Activated CD4-positive, alpha-beta T cell treated with anti-CD3 and anti-CD28 coated beads, Interleukin-2, amount 50 U/mL, for 24 hours (primary cell): ENCODE measurements around the gene SERGEF.

Source experiments
- DNase-seq, 2 donors: peaks; one replicate each; pipeline ENCODE4 v3.0.0-alpha.2; 2020; ENCODE audit warnings: low read depth in 1 of 2, low spot score in 1 of 2

The SERGEF gene

GRCh38 chr11:17952487-17952886, 60.4 kb downstream of the SERGEF start:
- DNase-seq: no peak

DNA sequence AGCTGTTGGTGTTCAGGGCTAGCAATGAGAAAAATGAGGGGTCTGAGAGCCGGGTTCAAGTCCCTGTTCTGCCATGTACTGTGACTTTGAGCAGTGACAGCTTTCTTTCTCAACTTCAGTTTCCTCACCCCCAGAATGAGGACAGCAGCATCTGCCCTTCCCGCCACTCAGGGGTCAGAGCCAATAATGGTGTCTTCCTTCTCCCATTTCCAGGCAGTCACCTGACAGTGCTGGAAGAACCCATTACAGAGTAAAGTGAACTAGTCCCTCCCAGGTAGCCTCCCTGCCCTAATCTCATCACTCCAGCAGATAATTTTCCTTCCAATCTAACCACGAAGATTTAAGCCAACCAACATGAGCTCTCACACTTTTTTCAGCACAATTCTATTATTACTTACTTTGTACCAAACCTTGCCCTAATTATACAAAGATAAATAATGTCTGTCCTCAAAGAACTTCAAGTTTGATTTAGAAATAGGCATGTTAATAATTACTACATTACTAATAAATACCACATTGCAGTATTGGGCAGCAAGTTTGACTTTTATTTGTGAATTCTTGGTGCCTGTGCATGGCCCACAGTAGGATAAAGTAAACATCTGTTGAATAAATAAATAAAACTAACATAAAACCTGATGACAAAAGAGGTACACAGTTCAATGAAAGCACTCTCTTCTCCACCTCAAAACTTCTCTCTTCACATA, 61.0 kb downstream of the SERGEF start:
- DNase-seq: no peak

DNA sequence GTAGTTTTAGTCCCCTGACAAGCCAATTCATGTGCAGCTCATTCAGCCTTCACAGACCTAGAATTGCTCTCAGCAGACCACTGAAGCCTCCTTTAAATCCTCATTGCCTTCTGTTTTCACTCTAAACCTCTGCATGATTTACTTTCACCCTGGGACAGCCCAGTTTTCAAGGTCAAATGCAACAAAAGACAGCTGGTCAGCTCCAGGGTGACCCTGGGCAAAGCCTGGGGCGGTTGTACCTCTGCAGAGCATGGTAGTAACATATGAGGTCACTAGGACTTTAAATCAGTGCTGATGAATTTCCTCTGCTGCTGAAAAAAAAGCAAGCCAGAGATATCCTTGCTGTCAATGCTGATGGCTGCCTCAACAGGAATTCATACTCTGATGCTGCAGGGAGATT, 62.2 kb downstream of the SERGEF start:
- no peak for DNase-seq

DNA sequence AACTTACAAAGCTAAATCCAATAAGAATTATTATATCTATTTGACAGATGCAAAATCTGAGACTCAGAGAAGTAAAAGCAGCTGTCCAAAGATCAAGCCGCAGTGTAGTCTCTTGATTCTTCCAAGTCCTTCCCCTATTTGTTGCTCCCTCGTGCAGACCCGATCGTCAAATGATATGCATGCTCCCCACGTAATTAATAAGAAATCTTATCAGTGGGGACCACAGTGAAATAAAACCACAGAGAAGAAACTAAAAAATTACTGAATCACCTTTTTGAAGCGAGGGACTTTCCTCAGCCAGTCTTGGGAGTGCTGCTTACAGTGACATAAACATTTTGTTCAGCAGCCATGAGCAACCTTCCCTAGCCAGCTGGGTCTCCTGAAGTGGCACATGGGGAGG, 64.6 kb downstream of the SERGEF start:
- no peak for DNase-seq

DNA sequence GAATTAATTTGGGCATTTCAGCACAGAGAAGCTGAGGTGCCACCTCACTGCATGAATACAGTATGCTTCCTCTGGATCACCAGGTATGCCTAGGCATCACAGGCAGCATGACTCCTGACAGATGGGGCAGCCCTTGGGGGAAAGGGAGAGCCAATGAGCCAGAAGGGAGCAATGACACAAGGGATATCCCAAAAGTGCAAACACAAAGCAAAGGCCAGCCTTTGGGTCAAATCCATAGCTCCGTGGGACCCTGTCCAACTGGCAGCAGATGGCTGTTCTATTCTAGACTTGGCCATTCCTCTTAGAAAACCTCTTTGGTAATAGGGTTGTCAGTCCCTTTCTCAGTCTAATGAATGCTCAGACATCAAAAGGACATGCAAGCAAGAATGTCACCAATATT, 73.3 kb downstream of the SERGEF start:
- no peak for DNase-seq

GRCh38 chr11:17936790-17937189, 76.1 kb downstream of the SERGEF start:
- no peak for DNase-seq

DNA sequence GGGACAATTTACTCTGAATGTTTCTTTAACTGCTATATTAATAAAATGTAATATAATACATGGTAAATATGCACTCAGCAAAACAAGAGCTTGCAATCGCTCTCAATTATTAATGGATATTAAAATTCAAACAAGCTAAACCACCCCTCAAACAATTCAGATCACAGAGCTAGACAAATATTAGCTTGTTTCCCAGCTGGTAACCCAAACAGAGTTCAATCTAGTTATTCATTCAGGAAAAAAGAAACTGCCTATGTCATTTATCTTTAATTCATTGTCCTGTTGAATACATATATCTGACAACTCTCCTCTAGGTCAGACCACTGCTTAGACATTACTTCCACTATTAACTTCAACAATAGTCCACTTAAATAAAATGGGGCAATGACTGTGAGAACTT, 78.7 kb downstream of the SERGEF start:
- no peak for DNase-seq

DNA sequence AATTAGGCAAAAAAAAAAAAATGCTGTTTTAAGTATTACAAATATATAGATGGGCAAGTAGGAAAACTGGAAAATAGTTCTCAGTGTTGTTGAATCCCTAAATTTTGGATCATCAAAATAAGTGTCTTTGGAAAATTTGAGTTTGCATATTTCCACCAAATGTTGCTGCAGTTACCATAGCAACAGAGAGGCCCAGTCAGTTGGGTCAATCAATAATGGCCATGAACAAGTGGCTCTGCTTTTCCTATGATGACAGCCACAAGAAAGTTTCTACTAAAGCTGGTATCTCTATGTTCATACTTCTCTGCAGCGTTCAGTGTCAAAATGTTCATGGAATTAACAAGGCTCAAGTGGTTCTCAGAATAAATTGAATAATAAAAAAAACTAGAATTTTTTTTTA, 79.1 kb downstream of the SERGEF start:
- no peak for DNase-seq

DNA sequence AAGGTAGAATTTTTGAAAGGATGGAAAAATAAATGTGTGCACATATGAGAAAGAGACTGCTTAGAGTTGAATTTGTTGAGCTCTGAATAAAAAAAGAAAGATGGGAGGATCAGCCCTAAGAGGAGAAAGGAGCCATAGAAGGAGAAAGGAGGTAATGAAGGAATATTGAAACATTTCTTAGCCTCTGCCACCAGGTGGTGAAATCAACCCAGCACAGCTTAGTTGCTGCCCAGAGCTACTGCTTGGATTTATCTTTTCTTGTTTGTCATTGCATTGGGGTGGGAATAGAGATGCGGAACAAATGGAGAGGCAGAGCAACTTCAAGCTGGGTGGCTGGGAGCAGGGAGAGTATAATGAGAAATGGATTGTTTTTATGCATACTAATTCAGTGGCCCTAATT, 80.4 kb downstream of the SERGEF start:
- no peak for DNase-seq

DNA sequence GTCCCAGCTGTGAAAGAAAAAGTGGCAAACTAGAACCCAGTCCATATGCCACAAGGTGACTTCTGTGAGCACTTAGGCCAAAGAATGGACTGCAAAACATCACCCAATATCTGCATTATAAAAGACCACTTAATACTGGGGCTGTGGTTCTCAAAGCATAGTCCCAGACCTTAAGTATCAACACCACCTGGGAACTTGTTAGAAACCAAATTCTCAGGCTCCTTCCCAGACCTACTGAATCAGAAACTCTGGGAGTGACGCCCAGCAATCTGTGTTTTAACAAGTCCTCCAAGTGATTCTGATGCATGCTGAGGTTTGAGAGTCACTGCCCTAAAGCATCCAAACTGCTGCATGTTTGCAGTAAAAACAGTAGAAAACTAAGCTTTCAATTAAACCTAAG, 81.3 kb downstream of the SERGEF start:
- DNase-seq: no peak

DNA sequence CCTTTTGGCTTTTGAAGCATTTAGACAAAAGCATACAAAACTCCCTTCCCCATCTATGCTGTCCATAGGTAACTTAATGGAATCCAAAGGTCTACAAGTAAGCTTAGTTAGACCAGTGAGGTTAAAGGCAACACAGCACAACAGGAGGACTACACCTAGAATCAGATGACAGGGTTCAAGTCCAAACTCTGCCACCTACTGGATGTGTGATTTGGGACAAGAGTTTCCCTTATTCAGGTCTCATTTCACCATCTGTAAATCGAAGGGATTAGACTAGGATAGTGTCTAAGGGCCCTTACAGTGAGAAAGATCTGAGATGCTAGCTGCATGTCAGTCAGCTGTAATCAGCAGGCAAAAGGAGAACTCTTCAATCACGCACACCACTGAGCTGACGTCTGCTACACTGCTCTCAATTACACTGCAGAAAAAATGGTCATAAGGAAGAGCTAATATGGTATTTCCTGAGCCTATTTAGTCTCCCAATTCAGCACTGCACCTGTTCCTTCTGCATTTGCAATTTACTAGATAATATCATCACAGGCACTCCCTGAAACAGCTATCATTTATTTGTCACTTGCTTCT, 82.2 kb downstream of the SERGEF start:
- no peak for DNase-seq

DNA sequence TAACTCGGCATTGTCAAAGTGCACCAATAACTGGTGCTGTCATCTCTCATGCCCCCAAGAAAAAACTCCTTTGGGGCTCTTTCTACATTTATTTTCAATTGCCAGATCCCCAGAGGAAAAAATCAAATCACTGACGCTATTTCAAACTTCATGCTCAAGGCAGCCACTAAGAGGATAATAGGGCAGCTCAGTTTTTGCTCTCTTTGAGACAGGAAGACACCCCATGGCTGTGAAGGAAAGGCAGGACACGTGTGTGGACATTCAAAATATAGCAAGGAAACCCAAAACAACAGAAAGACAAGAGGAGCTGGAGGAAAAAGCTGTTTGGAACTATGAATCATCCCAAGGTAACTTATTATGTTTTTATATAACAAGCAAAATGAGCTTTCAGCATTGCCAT, 83.7 kb downstream of the SERGEF start:
- no peak for DNase-seq

GRCh38 chr11:17927681-17928343, 85.0 kb downstream of the SERGEF start:
- DNase-seq: no peak

GRCh38 chr11:17927041-17927440, 85.8 kb downstream of the SERGEF start:
- no peak for DNase-seq

DNA sequence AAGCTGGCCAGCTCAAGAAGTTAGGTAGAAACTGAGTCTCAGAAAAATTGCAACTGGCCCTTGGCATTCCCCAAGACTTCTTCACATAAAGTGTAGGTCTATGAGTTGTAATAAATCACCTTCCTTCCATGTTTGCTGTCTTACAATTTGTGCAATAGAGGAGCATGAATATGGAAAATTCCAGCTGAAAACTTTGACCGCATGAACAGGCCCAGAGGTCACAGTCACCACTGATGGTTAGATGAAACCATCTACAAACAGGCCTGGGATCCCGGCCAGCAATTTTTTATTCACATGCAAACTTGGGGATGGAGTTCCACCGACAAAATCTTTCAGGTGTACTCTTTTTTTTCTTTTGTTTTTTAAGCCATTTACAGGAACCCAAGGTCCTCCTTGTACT, 88.1 kb downstream of the SERGEF start:
- no peak for DNase-seq

GRCh38 chr11:17923217-17923616, 89.6 kb downstream of the SERGEF start:
- no peak for DNase-seq

DNA sequence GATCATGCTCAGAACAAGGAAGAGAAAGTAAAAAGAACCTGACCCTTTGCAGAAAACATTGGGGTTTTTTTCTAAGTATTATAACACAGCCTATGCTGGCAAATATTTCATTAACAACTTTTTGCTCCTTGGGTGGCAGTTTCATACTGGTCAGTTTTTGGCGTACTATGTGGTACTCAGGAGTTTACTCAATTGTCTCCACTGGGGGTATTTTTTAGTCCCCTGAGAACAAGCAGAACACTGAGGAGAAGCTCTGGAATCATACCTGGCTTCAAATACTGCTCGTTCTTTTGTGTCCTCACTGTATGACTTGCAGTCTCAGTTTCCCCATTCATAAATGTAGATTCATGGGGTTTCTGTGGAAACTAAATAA, 90.4 kb downstream of the SERGEF start:
- no peak for DNase-seq

DNA sequence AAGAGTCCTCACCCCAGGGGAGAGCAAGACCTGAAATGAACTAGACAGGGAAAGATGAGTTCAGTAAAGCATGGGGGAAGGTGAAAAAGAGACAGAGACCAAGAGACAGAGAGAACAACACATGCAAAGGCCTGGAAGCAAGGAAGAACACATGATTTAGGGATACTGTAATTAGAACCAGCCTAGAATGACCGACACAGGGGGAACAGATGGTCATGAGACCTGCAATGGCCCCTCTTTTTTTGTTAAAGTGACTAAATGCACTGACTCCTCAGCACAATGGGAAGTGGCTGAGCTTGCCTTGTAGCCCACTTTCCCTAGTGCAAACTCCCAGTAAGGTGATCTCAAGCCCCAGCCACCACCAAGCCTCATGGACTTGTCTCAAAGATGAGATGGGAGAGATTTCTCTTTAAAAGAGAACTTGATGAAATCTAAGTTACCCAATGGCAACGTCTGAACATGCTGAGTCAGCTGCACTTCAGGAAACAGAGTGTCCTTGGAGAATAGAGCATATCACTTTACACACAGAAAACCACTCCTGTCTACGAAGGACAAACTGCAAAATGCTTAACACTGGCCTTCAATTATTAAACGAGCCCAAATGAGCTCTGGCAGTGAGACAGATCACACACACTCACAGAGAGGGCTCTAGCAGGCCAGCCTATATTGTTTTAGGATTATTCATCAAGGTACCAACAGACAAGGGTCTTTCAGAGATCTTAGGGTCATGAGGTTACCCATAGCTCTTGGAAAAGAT, 91.0 kb downstream of the SERGEF start:
- no peak for DNase-seq

GRCh38 chr11:17918049-17918605, 94.7 kb downstream of the SERGEF start:
- no peak for DNase-seq

DNA sequence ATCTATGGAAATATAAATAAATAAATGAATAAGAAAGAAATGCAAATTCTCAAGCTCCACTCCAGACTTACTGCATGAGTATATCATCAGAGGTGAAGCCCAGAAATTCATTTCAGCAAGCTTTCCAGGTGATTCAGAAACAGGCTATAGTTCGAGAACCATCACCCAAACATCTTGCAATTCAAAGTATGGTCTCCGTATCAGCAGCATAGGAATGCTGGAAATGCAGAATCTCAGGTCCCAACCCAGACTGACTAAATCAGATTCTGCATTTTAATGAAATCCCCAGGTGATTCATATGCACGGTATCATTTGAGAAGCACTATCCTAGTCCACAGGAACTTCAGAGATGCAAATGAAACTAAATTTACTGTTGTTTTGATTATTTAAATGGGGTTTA, 95.3 kb downstream of the SERGEF start:
- no peak for DNase-seq

DNA sequence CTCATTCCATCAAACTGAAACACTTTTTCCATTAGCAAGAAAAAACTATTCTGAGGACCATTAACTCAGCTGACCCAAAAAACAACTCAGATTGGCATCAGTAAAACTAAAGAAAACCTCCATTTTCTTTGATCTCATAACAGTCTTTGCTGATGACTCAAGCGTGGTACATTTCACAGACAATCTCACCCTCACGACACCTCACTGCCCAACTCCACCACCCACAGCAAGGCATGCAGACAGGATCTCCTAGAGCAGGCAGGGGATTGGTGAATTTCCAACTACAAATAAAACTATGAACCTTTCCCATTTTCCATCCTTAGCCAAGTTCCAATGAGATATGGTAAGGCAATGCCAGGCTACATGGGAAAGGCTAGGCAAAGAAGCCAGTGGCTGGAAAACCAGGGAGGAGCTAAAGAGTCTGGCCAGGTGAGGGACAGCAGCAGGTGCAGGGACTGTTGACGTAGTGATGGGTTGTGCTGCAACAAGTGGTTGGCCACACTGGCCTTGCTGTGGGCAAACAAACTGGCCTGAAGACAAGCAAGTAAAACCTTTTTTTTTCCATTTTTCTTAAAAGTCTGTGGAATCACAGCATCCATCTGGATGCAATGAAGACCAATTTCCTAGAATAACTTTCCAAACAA, 97.2 kb downstream of the SERGEF start:
- DNase-seq: no peak
